H1 (cell line): ENCODE results near the gene RFX3.

Experiments
- BACH1 ChIP-seq: IDR thresholded peaks from 2 replicates; pipeline ENCODE4 v1.6.1; 2012; ENCODE audit warnings: low read length, improper control_type of control experiment
- CHD2 ChIP-seq: IDR thresholded peaks from 2 replicates; pipeline ENCODE4 v1.6.1; 2012; ENCODE audit warnings: low read length, improper control_type of control experiment
- POLR2A ChIP-seq, 2 experiments: IDR thresholded peaks; 1 replicate in 1 of 2; 2 replicates in 1 of 2; pipeline ENCODE4 v1.6.1; 2011; ENCODE audit warnings: low read depth in 2 of 2, low read length in 2 of 2, mild to moderate bottlenecking in 2 of 2; ENCODE audit errors: control extremely low read depth in 1 of 2
- TF ChIP-seq, protein P1 (sequence below), 3 experiments: IDR thresholded peaks; 1 replicate in 2 of 3; 2 replicates in 1 of 3; pipeline versions ENCODE4 v1.5.1 to v1.6.1; 2011; ENCODE audit warnings: low read length in 3 of 3, mild to moderate bottlenecking in 3 of 3, inconsistent platforms in 2 of 3, low read depth in 1 of 3, moderate library complexity in 1 of 3; ENCODE audit not compliant: insufficient read depth in 1 of 3; ENCODE audit errors: control extremely low read depth in 1 of 3
- TF ChIP-seq, protein P2 (sequence below): IDR thresholded peaks from 2 replicates; pipeline ENCODE4 v1.6.1; 2012; ENCODE audit warnings: inconsistent platforms

DNA sequence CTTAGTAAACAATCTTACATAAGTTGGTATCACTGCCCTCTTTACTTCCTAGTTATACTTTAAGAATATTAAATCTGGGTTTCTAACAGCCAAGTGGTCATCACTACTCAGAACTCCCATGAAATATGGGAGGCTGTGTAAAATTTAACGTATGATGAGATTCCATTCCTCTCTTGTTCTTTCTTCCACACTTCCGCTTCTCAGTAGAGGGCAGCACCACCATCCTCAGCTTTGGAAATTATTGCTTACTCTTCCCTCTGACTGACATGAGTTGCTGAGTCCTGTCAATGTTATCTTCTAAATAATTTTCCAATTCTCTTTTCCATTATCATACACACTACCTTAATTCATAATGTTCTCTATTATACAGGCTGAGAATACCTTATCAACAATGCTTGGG lies 194.0 kb downstream of the RFX3 start:
- TF ChIP-seq, protein P1, sequence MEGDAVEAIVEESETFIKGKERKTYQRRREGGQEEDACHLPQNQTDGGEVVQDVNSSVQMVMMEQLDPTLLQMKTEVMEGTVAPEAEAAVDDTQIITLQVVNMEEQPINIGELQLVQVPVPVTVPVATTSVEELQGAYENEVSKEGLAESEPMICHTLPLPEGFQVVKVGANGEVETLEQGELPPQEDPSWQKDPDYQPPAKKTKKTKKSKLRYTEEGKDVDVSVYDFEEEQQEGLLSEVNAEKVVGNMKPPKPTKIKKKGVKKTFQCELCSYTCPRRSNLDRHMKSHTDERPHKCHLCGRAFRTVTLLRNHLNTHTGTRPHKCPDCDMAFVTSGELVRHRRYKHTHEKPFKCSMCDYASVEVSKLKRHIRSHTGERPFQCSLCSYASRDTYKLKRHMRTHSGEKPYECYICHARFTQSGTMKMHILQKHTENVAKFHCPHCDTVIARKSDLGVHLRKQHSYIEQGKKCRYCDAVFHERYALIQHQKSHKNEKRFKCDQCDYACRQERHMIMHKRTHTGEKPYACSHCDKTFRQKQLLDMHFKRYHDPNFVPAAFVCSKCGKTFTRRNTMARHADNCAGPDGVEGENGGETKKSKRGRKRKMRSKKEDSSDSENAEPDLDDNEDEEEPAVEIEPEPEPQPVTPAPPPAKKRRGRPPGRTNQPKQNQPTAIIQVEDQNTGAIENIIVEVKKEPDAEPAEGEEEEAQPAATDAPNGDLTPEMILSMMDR (IDR thresholded peaks at IDR 0.05; ENCODE audit: control extremely low read depth in 1 of 3, insufficient read depth in 1 of 3, low read depth in 1 of 3, low read length in 3 of 3): peak in 2 of 3 experiments; percentile 43 to 58; a peak in 3 of 4 replicates
- TF ChIP-seq CHD2: no peak
- no peak for TF ChIP-seq BACH1
- TF ChIP-seq POLR2A (IDR thresholded peaks at IDR 0.05; ENCODE audit: control extremely low read depth in 1 of 2, low read depth in 2 of 2, low read length in 2 of 2): no peak
- TF ChIP-seq, protein P2, sequence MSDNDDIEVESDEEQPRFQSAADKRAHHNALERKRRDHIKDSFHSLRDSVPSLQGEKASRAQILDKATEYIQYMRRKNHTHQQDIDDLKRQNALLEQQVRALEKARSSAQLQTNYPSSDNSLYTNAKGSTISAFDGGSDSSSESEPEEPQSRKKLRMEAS: no peak
